KBM-7 (cell line): ENCODE measurements around the gene SLC12A3.

Experiments
- DNase-seq: peaks from one replicate; pipeline ENCODE4 v3.0.0-alpha.2; 2015
- in situ Hi-C: fragments of 300-500 bp; cut with MboI; formaldehyde crosslinking; loops from 2 replicates; pipeline ENCODE4 v1.14.3; 2020; ENCODE audit warnings: low sequenced_read_pairs, low pct_unique_long_range_greater_than_20kb, mixed read lengths

The SLC12A3 gene

DNA sequence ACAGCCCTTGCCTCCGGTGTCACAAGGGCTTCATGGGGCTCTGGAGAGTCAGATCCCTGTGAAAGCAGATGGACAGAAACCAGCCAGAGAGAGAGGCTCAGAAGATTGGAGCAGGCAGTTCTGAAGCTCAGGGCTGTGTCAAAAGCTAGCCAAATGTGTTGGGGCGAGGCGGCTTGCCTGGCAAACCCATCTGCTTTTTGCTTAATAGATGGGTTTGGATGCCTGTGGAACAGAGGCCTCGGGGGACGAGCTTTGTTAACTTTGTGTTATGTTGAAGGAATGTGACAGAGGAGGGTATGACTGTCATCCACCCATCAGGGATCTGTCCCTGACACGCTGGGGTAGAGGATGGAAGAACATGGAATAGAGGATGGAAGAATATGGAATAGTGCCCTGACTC lies 21.0 kb upstream of the SLC12A3 start:
- in situ Hi-C loops, result no loop called here
- no peak for DNase-seq

DNA sequence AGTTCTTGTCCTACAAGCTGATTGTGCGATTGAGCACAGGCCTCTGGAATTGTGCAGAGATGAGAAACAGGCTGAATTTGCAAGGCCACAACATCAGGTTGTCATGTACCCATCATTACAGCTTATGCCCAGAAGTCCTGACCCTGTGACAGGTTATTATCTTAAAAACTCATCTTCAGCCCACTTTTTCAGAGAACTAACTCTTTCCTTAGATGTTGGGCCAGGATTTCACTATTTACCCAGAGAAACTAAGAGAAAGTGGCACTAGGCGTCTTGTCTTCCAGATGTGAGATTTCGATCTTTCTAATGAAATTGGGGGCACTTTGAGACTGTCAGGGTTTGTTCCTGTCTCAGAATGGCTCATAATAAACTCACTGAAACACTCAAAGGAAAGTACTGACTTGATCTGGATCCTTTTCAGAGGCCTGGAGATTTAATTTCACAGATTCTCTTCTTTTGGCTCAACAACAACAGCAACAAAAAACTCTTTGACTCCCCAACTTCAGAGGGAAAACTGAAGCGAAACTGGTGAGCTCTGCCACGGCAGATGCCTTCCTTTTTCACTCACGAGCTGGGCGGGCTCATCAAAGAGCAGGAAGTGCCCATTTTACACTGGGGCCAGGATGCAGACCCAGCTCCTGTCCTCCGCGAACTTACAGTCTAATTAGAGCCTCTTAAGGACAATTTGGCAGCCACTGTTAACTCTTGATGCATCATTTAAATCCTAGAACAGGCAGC lies 17.7 kb upstream of the SLC12A3 start:
- in situ Hi-C loops, result no loop called here
- DNase-seq, result no peak

DNA sequence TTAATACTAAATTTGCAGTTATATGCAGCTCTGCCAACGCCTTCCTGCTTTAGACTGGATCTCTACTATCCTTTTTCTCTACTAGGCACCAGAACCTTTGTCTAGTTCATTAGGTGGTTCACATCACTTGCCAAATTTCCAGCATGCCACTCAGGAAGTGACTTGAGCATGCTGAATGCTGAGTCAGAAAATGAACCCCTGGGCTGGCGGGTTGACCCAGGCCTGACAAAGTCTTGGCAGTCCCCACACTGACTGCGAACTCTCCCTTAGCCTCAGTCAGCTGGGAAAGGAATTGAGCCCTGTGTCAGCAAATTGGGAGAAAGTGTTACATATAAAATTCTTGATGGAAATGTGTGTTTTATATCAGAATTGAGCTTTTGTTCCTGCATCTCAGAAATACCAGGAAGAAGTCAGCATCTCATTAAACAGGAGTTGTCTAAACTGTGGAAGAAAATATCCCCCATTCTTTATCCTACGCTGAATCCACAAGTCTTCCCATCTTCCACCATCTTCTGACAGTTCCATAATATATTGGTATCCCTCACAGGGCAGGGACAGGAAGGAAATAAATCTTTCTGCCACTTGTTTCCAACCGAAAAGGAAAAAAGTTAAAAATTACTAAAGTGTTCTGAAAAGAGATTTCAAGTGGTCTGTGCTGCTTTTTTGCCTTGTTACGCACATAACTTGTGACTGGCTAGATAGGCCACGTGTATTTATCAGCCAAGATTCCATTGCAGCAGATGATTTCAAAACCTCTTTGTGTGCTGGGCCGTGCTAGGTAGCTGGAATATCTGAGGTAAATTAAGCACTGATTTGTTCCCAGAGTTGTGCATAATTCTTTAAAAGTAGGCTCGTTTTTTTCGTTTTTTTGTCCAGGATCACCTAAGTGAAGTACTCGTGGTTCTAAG lies 16.7 kb upstream of the SLC12A3 start:
- DNase-seq, result no peak
- in situ Hi-C loops, result no loop called here

DNA sequence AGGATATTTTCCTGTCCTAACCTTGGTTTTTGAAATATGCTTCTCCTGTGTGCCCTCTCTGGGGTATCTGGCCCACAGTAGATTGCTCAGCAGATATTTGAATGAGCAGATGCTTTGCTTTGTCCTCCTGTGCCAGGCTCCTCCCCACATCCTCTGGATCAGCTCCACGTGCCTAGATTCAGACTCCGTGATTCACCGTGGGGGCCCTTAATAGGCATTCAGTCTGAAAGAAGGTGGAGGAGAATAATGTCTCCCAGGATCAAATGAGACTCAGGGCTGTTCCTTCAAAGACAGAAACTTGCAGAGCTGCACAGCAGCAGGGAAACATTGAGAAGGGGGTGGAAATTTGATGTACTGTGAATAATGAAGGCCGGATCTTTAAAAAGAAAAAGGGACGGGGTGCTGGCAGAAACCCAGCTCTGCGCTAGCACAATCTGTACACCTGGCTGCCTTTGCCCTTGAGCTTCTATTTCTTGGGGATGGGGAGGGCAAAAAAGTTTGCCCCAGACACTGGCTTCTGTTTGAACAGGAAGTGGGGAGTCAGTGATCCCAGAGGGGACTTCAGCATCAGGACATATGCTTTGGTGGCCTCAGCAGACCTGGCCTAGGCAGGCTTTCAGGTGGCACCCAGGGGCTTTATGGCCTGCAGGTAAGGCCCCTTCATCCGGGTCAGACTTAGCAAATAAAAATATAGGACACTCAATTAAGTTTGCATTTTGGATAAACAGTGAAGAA lies 15.9 kb upstream of the SLC12A3 start:
- in situ Hi-C loops, result no loop called here
- no peak for DNase-seq

DNA sequence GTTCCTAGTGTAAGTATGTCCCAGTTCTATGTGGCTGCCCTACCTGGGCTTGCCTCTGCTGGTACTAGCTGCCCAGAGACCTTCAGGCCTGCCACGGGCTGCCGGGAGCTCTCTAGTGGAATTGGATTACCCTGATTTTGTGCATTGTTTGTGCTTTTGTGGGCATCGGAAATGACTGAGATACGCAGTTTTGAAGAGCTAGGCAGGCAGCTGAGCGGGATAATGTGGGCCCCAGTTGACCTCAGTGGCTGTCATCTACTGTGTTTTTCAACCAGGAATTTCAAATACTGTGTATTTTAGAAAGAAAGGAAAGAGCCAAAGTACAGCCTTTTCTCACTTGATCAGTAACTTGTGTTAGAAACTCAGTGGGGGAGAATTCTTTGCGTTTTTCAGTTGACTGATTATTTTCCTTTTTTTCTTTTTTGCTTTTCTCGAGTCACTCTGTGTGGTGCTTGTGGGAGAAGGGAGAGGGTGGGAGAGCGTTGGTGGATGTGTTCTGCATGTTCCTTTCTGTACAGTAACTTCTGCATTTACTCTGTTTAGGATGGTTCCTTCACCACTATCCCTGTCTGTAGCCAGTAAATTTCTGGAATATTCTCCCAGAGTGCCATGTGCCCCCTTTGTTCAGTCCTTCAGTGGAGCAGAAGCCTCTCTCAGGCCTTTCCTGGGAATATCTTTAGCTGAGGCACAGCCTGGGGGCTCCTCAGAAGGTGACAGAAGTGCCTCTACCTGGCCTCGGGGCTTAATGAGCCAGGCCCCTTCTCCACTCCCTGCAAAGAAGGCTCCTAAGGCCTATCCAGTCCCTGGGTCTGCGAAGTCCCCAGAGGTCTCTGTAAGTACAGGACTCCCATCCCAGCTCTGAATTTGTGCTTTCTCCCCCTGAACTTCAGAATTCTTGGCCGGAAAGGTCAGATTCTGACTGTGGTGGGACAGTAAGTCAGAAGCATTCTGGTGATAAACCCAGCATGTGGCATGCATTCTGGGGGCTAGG lies 15.0 kb upstream of the SLC12A3 start:
- DNase-seq, result no peak
- in situ Hi-C loops, result no loop called here

DNA sequence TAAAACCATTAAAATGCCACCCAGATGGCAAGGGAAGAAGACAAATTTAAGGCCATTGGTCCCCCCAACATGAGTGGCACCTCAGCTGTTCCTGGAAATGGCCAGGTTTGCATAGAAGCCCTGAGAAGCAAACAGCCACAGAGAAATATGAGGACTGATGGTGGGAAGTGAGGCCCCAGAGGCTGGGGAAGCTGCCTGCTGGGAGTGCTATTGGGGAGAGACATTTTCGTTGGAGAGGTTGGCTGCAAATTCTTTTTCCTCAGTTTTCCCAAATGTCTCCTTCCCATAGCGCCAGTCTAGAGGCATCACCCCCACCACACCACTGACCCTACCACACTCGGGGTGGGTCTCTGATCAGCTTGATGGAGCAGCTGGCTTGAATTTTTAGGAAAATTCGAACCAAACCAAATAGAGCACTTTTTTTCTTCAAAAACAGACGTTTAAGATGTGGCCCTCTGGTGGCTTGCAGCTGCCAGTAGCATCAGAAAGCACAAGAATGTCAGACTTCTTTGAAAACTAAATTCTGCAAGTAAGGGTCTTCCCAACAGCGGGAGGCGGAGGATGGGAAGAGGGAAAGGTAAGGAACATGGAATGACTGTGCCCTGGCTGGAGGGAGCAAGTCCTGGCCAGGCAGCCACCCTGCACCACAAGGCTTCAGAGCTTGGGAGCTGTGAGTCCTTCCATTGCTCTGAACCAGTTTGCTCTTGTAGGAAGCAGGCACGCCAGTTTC lies 13.2 kb upstream of the SLC12A3 start:
- in situ Hi-C loops, result no loop called here
- DNase-seq, result peak; percentile 67

DNA sequence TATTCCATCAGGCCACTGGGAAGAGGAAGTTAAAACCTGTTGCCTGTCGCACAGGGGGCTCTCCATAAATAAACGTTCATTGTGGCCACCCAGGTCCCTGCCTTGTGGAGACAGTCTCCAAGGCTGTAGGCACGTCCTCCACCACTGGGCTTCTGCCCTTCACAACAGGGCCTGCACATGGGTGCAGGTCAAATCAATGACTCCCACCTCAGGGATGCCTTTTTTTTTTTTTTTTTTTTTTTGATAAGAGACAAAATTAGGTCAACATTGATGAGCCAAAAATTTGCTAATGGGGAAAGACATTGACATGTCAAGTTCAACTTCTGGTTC lies 12.6 kb upstream of the SLC12A3 start:
- in situ Hi-C loops, result no loop called here
- DNase-seq, result no peak

DNA sequence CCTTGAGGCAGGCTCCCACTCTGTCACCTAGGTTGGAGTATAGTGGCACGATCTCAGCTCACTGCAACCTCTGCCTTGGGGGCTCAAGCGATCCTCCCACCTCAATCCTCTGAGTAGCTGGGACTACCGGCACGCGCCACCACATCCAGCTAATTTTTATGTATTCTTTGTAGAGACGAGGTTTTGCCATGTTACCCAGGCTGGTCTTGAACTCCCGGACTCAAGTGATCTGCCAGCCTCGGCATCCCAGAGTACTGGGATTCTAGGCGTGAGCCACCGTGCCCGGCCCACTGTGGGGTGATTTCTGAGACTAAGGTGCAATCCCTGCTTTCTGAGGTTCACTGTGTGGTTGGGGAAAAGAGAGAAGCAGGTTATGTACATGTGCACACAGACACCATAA lies 12.0 kb upstream of the SLC12A3 start:
- no peak for DNase-seq
- in situ Hi-C loops, result no loop called here

DNA sequence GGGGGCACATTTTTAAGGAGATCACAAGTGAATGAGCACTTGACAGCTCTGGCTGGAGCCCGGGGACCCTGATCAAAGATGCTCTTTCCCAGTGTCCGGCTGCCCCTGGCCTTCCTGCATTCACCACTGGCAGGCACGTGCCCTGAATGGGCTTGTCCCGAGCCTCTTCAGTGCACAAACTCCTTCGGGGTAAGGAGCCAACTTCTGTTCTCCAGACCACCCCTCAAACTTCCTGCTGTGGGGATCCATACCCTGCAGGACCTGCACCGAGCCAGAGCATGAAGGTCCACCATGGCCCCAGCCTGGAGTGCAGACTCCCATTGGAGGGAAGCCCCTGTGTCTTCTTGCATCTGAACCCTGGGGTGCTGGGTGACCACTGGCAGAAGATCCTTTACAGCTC lies 9.8 kb upstream of the SLC12A3 start:
- no peak for DNase-seq
- in situ Hi-C loops, result no loop called here

DNA sequence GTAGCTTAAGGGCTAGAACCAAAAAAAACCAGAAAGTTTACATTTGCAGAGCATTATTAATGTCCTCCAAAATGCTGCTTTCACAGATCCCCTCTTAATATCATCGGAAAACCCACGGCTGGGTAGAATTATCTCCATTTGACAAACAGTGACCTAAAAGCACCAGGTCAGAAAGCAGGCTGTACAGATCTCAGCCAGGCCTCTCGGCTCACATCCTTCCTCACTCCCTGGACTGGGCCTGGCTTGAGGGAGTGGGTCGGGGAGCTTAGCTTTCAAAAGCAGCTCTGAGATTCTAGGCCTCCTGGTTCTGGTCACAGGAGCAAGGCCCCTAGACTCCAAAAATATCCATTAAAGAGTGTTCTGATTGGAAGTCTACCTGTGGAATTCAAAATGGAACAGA lies 9.1 kb upstream of the SLC12A3 start:
- in situ Hi-C loops, result no loop called here
- no peak for DNase-seq

DNA sequence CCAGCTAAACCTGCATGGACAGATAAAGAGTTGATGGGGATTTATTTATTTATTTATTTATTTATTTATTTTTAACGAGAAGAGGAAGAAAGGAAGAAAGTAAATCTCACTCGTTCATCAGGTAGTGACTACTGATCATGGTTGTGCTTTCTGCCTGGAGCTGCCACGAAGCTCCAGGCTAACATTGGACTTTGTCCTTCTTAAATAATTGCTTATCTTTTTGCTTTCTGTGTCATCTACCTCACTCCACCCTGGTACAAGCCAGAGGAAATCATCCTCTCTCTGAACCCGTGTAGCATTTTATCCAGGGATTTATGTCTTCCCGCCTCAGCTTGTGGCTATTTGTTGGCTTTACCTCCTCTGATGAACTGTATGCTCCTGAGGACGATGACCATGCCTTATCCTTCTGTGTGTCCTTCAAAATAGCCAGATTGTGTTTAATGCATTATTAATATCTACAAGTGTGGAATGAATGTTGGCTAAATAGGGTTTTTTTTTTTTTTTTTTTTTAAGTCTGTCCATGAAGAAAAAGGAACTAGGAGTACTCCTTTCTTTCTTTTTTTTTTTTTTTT lies 8.0 kb upstream of the SLC12A3 start:
- peak; percentile 31 for DNase-seq
- in situ Hi-C loops, result no loop called here

DNA sequence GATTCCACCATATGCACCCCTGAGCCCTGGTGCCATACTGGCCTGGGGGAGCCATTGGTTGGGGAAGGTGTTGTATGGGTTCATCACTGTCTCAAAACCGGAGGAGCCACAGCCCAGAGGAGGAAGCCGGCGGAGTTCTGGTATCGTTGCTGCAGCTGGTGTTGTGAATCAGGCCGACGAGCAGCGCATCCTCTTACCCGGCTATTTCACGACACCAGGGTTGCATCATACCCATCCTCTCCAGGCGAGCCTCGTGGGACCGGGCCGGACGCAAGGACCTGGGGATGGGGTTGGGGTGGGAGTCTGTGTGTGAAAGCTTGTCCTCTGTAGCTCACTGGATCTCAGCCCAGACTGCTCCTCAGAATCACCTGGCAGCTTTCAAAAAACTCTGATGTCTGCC lies 6.6 kb upstream of the SLC12A3 start:
- in situ Hi-C loops, result no loop called here
- DNase-seq, result no peak

DNA sequence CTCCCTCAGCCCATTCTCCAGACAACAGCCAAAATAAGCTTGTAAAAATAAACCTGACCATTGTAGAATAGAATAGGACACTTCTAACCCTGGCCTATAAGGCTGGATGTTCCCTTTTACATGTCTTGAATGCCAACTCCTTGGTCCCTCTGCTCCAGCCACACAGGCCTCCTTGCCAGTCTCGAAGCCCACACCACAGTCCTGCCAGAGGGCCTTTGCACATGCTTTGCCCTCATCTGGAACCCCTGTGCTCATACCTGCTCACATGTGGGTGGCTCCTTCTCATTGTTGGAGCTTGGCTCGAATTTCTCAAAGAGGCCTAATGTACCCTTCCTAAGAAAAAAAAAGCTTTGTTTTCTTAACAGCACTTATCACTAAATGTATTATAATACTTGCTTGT lies 5.4 kb upstream of the SLC12A3 start:
- no peak for DNase-seq
- in situ Hi-C loops, result no loop called here

DNA sequence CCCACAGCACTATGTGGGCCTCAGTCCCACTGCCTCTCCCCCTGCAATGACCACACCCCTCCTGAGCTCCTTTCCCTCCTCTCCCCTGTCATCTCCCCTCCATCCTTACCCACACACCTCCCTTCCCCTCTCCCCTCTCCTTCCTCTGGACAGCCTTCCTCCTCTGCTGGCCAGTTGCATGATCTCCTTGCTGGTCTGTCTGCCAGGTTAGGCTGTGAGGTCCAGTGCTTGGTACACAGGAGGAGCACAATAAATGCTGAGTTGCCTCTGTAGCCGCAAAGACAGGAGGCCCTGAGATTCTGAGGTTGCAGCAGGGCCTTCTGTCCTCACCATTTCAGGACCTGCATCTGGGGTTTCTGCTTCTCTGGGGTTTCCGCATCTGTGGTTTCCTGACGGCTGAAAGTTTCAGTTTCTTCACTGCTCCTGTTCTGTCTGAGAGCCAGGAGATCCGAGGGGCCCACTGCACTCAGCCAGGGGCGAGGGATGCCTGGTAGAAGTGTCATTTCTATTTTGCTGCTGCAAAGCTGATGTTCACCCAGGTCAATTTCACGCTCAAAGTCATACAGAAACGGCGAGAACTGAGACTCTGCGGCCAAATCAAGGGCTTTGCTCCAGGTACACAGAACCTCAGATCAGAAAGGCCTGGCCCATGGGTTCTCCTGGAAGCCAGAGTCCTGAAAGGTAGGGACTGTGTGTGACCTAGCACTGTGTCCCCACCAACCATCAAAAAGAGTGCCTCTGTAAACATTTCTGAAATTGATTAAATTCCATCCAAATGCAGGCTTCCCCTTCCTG lies 4.6 kb upstream of the SLC12A3 start:
- peak; percentile 76 for DNase-seq

DNA sequence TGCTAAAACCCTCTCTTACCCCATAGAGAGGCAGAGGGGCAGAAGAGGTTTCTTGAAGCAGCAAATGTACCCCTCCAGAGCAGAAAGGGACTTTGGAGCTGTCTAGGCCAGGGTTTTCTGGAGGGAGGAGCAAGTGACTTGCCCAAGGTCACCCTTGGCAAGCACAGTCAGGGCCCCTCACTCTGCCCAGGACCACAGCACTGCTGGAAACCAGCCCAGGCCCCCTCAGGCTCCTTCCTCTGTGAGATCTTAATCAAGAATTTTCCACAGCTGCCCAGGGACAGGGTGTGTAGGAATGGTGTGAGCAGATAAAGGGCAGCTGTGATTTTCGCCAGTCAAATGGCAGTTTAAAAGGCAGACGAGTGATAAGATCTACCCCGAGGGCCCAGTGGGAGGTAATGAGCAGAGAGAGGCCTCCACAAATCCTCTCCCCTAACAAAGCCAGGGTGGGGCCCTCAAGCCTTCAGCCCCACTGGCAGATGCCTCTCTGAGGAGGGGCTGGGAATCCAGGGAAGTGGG lies 3.9 kb upstream of the SLC12A3 start:
- peak; percentile 39 for DNase-seq
- in situ Hi-C loops, result no loop called here

More for the DNA sequence above, 4.6 kb upstream of the SLC12A3 start:
- in situ Hi-C loops, result no loop called here

DNA sequence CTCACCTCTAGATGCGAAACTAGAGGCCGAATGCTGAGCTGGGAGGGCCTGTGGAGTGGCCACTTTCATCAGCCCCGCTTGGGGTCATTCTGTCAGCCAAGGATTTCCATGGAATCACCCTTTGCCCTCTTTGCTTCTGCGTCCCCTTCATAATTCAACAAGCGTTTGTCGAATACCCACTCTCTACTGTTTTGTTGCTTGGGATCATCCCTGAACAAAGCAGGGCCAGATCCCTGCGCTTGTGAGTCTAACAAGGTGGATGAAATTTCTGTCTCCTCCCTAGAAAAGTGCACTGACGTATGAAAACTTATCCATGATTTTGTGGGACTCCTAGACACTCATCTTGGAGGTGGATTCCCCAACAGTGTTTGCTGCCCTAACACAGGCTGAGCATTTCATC lies 3.3 kb upstream of the SLC12A3 start:
- in situ Hi-C loops, result no loop called here
- DNase-seq, result no peak

DNA sequence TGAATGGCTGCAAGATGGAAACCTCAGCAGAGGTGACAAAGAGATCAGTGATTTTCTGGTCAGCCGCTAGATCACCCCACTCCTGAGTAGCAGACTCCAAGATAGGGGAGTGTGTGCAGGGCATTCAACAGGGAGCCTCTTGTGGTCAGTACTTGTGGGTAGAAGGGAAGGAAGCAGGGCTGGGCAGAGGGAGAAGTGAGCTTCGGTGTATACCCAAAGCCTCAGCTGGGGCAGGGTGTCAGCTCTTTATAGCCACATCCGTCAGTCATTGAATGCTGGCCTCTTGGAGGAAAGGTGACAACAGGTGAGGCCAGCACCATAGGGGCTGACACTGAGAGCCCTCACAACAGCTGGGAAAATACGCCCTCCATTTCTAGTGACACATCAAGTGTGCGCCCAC lies 2.2 kb upstream of the SLC12A3 start:
- in situ Hi-C loops, result no loop called here

More for the DNA sequence above, 2.2 kb upstream of the SLC12A3 start:
- DNase-seq, result peak; percentile 41
